Trophoblast cell (in vitro differentiated cells and primary cell): ENCODE data around the gene FGF11.
A peak's percentile ranks its signal among the peaks of the same experiment; 100 is the strongest.

Experiments
- DNase-seq, 2 donors: peaks; one replicate each; pipeline ENCODE4 v3.0.0-alpha.2; 2016
- H2AFZ ChIP-seq: 2 replicates; pipeline ENCODE4 v1.6.1; 2013; ENCODE audit warnings: low read length, moderate library complexity, mild to moderate bottlenecking; ENCODE audit not compliant: insufficient read depth, poor library complexity
- H2AK5ac ChIP-seq: 2 replicates; pipeline ENCODE4 v1.6.1; 2013; ENCODE audit warnings: mild to moderate bottlenecking, low read length
- H2BK120ac ChIP-seq: 2 replicates; pipeline ENCODE4 v1.6.1; 2013; ENCODE audit warnings: low read length, mild to moderate bottlenecking, moderate library complexity; ENCODE audit not compliant: insufficient read depth, poor library complexity
- H2BK12ac ChIP-seq: 2 replicates; pipeline ENCODE4 v1.6.1; 2013; ENCODE audit warnings: mild to moderate bottlenecking, low read length, moderate library complexity
- H2BK5ac ChIP-seq: 2 replicates; pipeline ENCODE4 v1.6.1; 2013; ENCODE audit warnings: low read length, low read depth, moderate library complexity, mild to moderate bottlenecking; ENCODE audit not compliant: poor library complexity
- H3K14ac ChIP-seq: 2 replicates; pipeline ENCODE4 v1.6.1; 2013; ENCODE audit warnings: mild to moderate bottlenecking, low read length
- H3K18ac ChIP-seq: 2 replicates; pipeline ENCODE4 v1.6.1; 2013; ENCODE audit warnings: mild to moderate bottlenecking, low read length
- H3K23ac ChIP-seq: 2 replicates; pipeline ENCODE4 v1.6.1; 2013; ENCODE audit warnings: low read length
- H3K27ac ChIP-seq: 2 replicates; pipeline ENCODE4 v1.5.1; 2013; ENCODE audit warnings: low read depth, mild to moderate bottlenecking, inconsistent platforms, low read length, moderate library complexity
- H3K27me3 ChIP-seq: 2 replicates; pipeline ENCODE4 v1.6.1; 2013; ENCODE audit warnings: inconsistent platforms, mild to moderate bottlenecking, low read length, moderate library complexity; ENCODE audit not compliant: insufficient read depth
- H3K36me3 ChIP-seq, 2 experiments: 1 replicate in 1 of 2; 2 replicates in 1 of 2; pipeline ENCODE4 v1.6.1; 2013; ENCODE audit warnings: low read length in 2 of 2, mild to moderate bottlenecking in 2 of 2, moderate library complexity in 1 of 2; ENCODE audit not compliant: insufficient read depth in 2 of 2, control insufficient read depth in 1 of 2
- H3K4ac ChIP-seq: 2 replicates; pipeline ENCODE4 v1.6.1; 2013; ENCODE audit warnings: low read depth, mild to moderate bottlenecking, low read length, moderate library complexity
- H3K4me1 ChIP-seq, 2 experiments: 1 replicate in 1 of 2; 2 replicates in 1 of 2; pipeline ENCODE4 v1.6.1; 2013; ENCODE audit warnings: low read length in 2 of 2, mild to moderate bottlenecking in 2 of 2, moderate library complexity in 1 of 2; ENCODE audit not compliant: insufficient read depth in 2 of 2, control insufficient read depth in 1 of 2
- H3K4me2 ChIP-seq: 2 replicates; pipeline ENCODE4 v1.6.1; 2013; ENCODE audit warnings: inconsistent platforms, mild to moderate bottlenecking, low read length, moderate library complexity
- H3K4me3 ChIP-seq: 2 replicates; pipeline ENCODE4 v1.5.1; 2013; ENCODE audit warnings: mild to moderate bottlenecking, low read depth, low read length, inconsistent platforms
- H3K79me1 ChIP-seq: one replicate; pipeline ENCODE4 v1.6.1; 2013; ENCODE audit warnings: low read length
- H3K79me2 ChIP-seq: 2 replicates; pipeline ENCODE4 v1.6.1; 2013; ENCODE audit warnings: low read length, mild to moderate bottlenecking; ENCODE audit not compliant: control insufficient read depth, insufficient read depth, poor library complexity
- H3K9ac ChIP-seq: 2 replicates; pipeline ENCODE4 v1.6.1; 2013; ENCODE audit warnings: mild to moderate bottlenecking, low read length
- H3K9me3 ChIP-seq: 2 replicates; pipeline ENCODE4 v1.6.1; 2013; ENCODE audit warnings: low read depth, mild to moderate bottlenecking, control low read depth, inconsistent platforms, low read length; ENCODE audit not compliant: insufficient read depth
- H4K12ac ChIP-seq: 2 replicates; pipeline ENCODE4 v1.6.1; 2013; ENCODE audit warnings: low read depth, mild to moderate bottlenecking, low read length, moderate library complexity
- H4K8ac ChIP-seq: 2 replicates; pipeline ENCODE4 v1.6.1; 2013; ENCODE audit warnings: low read depth, mild to moderate bottlenecking, low read length, moderate library complexity
- H4K91ac ChIP-seq: one replicate; pipeline ENCODE4 v1.6.1; 2013; ENCODE audit warnings: low read depth, mild to moderate bottlenecking, low read length, moderate library complexity
- WGBS: extraction: QIAGEN DNeasy Blood & Tissue Kit; methylation state at CpG from one replicate; pipeline ENCODE4 v1.1.7; 2013; ENCODE audit warnings: missing lambda C conversion rate; ENCODE audit not compliant: insufficient read length, insufficient coverage; ENCODE audit errors: extremely low coverage; 5-methylcytosine and 5-hydroxymethylcytosine counted together

The FGF11 gene

GRCh38 chr17:7416323-7416722 lies 23.0 kb upstream of the FGF11 start:
- Histone ChIP-seq H2BK12ac (no peak overlapping the region), H4K12ac (no peak overlapping the region), H3K9me3 (no peaks in the 10 kb centered on the region), H3K4me3 (no peak overlapping the region), H3K23ac (no peak overlapping the region), H3K79me1 (no peaks in the 10 kb centered on the region), H3K27me3 (no peaks in the 10 kb centered on the region), H3K14ac (no peak overlapping the region), H3K79me2 (no peaks in the 10 kb centered on the region), H2BK5ac (no peak overlapping the region), H2AFZ (no peak overlapping the region), H2BK120ac (no peak overlapping the region), H3K4ac (no peak overlapping the region), H2AK5ac (no peak overlapping the region), H4K8ac (no peak overlapping the region), H3K4me1 (peaks cover 0 to 2% of the 10 kb centered on the region in 2 experiments), H3K9ac (no peak overlapping the region), H3K4me2 (no peak overlapping the region), H3K27ac (no peak overlapping the region), H4K91ac (no peak overlapping the region), H3K18ac (no peak overlapping the region), H3K36me3 (peaks cover 22 to 29% of the 10 kb centered on the region in 2 experiments)
- peak in 1 of 2 donors; percentile 32 for DNase-seq
- WGBS: no CpG with 5 or more reads among the region's 6 CpGs

- WGBS: no CpG with 5 or more reads among the region's 54 CpGs
- no peak overlapping the region for H3K27ac ChIP-seq
- no peaks in the 10 kb centered on the region for H3K79me2 ChIP-seq
- peaks cover 22 to 29% of the 10 kb centered on the region in 2 experiments for H3K36me3 ChIP-seq
- no peak for DNase-seq
- no peak overlapping the region for H4K8ac ChIP-seq
- no peak overlapping the region for H3K9ac ChIP-seq
- no peak overlapping the region for H2BK12ac ChIP-seq
- H3K27me3 ChIP-seq: no peaks in the 10 kb centered on the region
- H3K4me2 ChIP-seq: no peak overlapping the region
- no peak overlapping the region for H2BK120ac ChIP-seq
- H3K4ac ChIP-seq: no peak overlapping the region
- no peak overlapping the region for H2AK5ac ChIP-seq
- no peak overlapping the region for H3K14ac ChIP-seq
- no peak overlapping the region for H3K18ac ChIP-seq
- H3K9me3 ChIP-seq: no peaks in the 10 kb centered on the region
- H3K79me1 ChIP-seq: no peaks in the 10 kb centered on the region
- no peak overlapping the region for H2AFZ ChIP-seq
- H3K23ac ChIP-seq: no peak overlapping the region
- H4K12ac ChIP-seq: no peak overlapping the region
- H3K4me3 ChIP-seq: no peak overlapping the region
- H3K4me1 ChIP-seq: peaks cover 0 to 2% of the 10 kb centered on the region in 2 experiments
- H4K91ac ChIP-seq: no peak overlapping the region
- H2BK5ac ChIP-seq: no peak overlapping the region
Measured at GRCh38 chr17:7417056-7417655, 22.2 kb upstream of the FGF11 start.

GRCh38 chr17:7418472-7419152 lies 20.7 kb upstream of the FGF11 start:
- Histone ChIP-seq H3K36me3 (peaks cover 22 to 29% of the 10 kb centered on the region in 2 experiments), H3K27ac (no peak overlapping the region), H2AK5ac (no peak overlapping the region), H3K9ac (no peak overlapping the region), H3K79me1 (no peaks in the 10 kb centered on the region), H3K18ac (no peak overlapping the region), H2BK5ac (no peak overlapping the region), H4K91ac (no peak overlapping the region), H3K4me3 (no peak overlapping the region), H3K27me3 (no peaks in the 10 kb centered on the region), H2BK120ac (no peak overlapping the region), H2BK12ac (no peak overlapping the region), H3K4me2 (no peak overlapping the region), H3K4ac (no peak overlapping the region), H3K9me3 (no peaks in the 10 kb centered on the region), H2AFZ (no peak overlapping the region), H3K23ac (no peak overlapping the region), H3K79me2 (no peaks in the 10 kb centered on the region), H3K14ac (no peak overlapping the region), H4K12ac (no peak overlapping the region), H3K4me1 (peaks cover 0 to 2% of the 10 kb centered on the region in 2 experiments), H4K8ac (no peak overlapping the region)
- no CpG with 5 or more reads among the region's 18 CpGs for WGBS
- DNase-seq: no peak

GRCh38 chr17:7419819-7420610 lies 19.3 kb upstream of the FGF11 start, which contains the start of gene SPEM1:
Gene SPEM1 (plus strand): TSS chr17:7420324. CDS start chr17:7420385, 61 bp downstream.
- no peak within 1 kb of the TSS for H2BK5ac ChIP-seq
- no CpG with 5 or more reads among the region's 17 CpGs for WGBS
- H3K27ac ChIP-seq: no peak within 1 kb of the TSS
- no peak within 1 kb of the TSS for H2AK5ac ChIP-seq
- H2BK12ac ChIP-seq: no peak within 1 kb of the TSS
- no peak within 1 kb of the TSS for H3K4me2 ChIP-seq
- H3K4me1 ChIP-seq: peaks cover 0 to 2% of the 10 kb centered on the region in 2 experiments
- H3K9me3 ChIP-seq: peaks cover 3% of the 10 kb centered on the region
- H4K91ac ChIP-seq: no peak within 1 kb of the TSS
- H4K12ac ChIP-seq: no peak within 1 kb of the TSS
- no peak within 1 kb of the TSS for H2AFZ ChIP-seq
- H3K4ac ChIP-seq: no peak within 1 kb of the TSS
- H3K79me2 ChIP-seq: no peaks in the 10 kb centered on the region
- no peak within 1 kb of the TSS for H3K18ac ChIP-seq
- no peaks in the 10 kb centered on the region for H3K79me1 ChIP-seq
- no peaks in the 10 kb centered on the region for H3K27me3 ChIP-seq
- H4K8ac ChIP-seq: no peak within 1 kb of the TSS
- H3K4me3 ChIP-seq: no peak within 1 kb of the TSS
- H2BK120ac ChIP-seq: no peak within 1 kb of the TSS
- DNase-seq: no peak
- peaks cover 18 to 21% of the 10 kb centered on the region in 2 experiments for H3K36me3 ChIP-seq
- no peak within 1 kb of the TSS for H3K9ac ChIP-seq
- no peak within 1 kb of the TSS for H3K23ac ChIP-seq
- H3K14ac ChIP-seq: no peak within 1 kb of the TSS
